Measurements from ENCODE around the gene BICDL1. TPM values are rescaled to one million over a fixed set of nuclear protein-coding genes. Genes with fewer than 3 reads are reported as not detected.
A peak's percentile ranks its signal among the peaks of the same experiment; 100 is the strongest.
"Not testable (repeated sequence)": the region's sequence is repeated elsewhere in the genome, so short reads cannot be mapped to it uniquely, and the experiment has no call there.

The BICDL1 gene
- total RNA-seq, 1 experiment from 2014 or later, result 22.2 TPM

DNA sequence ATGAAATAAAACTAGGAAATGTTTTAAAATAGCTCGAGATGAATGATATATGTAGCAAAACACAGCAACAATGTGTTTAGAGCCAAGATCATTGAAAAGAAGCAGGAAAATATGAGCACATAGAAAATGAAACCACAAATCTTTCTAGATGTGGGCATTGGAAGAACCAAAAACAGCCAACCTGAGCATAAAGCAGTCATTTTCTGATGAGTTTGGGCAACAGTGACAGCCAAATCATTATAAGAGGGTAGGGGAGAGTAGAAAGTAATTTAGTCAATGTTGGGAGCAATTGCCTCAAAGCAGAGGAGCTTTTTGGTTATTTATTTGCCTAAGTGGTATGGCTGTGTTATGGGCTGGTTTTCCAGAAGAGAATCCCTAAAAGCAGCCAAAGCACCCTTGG, 8.8 kb upstream of the BICDL1 start:
- DNase-seq (ENCODE audit: low read depth, low spot score) (no peak), ATAC-seq (no peak)
- in situ Hi-C loops (cut with HindIII; ENCODE audit: low pct_unique_long_range_greater_than_20kb, low sequenced_read_pairs), result no loop called here
- TF ChIP-seq, protein P1, sequence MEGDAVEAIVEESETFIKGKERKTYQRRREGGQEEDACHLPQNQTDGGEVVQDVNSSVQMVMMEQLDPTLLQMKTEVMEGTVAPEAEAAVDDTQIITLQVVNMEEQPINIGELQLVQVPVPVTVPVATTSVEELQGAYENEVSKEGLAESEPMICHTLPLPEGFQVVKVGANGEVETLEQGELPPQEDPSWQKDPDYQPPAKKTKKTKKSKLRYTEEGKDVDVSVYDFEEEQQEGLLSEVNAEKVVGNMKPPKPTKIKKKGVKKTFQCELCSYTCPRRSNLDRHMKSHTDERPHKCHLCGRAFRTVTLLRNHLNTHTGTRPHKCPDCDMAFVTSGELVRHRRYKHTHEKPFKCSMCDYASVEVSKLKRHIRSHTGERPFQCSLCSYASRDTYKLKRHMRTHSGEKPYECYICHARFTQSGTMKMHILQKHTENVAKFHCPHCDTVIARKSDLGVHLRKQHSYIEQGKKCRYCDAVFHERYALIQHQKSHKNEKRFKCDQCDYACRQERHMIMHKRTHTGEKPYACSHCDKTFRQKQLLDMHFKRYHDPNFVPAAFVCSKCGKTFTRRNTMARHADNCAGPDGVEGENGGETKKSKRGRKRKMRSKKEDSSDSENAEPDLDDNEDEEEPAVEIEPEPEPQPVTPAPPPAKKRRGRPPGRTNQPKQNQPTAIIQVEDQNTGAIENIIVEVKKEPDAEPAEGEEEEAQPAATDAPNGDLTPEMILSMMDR (IDR thresholded peaks at IDR 0.05), result no peak
- TF ChIP-seq SIN3A (IDR thresholded peaks at IDR 0.05; ENCODE audit: borderline replicate concordance, insufficient read depth, low read depth, low read length) (no peak), POLR2AphosphoS5 (IDR thresholded peaks at IDR 0.05; ENCODE audit: low read depth, low read length) (no peak), TCF7L2 (IDR thresholded peaks at IDR 0.05; ENCODE audit: low read depth, low read length) (no peak)
- TF ChIP-seq, protein P2, sequence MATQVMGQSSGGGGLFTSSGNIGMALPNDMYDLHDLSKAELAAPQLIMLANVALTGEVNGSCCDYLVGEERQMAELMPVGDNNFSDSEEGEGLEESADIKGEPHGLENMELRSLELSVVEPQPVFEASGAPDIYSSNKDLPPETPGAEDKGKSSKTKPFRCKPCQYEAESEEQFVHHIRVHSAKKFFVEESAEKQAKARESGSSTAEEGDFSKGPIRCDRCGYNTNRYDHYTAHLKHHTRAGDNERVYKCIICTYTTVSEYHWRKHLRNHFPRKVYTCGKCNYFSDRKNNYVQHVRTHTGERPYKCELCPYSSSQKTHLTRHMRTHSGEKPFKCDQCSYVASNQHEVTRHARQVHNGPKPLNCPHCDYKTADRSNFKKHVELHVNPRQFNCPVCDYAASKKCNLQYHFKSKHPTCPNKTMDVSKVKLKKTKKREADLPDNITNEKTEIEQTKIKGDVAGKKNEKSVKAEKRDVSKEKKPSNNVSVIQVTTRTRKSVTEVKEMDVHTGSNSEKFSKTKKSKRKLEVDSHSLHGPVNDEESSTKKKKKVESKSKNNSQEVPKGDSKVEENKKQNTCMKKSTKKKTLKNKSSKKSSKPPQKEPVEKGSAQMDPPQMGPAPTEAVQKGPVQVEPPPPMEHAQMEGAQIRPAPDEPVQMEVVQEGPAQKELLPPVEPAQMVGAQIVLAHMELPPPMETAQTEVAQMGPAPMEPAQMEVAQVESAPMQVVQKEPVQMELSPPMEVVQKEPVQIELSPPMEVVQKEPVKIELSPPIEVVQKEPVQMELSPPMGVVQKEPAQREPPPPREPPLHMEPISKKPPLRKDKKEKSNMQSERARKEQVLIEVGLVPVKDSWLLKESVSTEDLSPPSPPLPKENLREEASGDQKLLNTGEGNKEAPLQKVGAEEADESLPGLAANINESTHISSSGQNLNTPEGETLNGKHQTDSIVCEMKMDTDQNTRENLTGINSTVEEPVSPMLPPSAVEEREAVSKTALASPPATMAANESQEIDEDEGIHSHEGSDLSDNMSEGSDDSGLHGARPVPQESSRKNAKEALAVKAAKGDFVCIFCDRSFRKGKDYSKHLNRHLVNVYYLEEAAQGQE (IDR thresholded peaks at IDR 0.05; ENCODE audit: insufficient read depth in 1 of 2, low read depth in 2 of 2, low read length in 1 of 2), result no peak
- ChIA-PET CTCF (no interaction called here), POLR2A (interaction anchor here (0.6 kb wide), 1 partner anchor 221 kb away, joined by 9 read pairs; the partner anchor contains the start of gene RPLP0)
- Histone ChIP-seq H3K27me3 (ENCODE audit: control insufficient read depth, insufficient read depth, low read length) (peaks cover 17% of the 10 kb centered on the region; the same call in 1 of the 2 replicates), H3K4me1 (ENCODE audit: control insufficient read depth, insufficient read depth, low read length) (no peaks in the 10 kb centered on the region), H3K4me3 (ENCODE audit: low read depth in 2 of 2, low read length in 2 of 2) (no peak overlapping the region), H3K27ac (ENCODE audit: low read length) (no peak overlapping the region), H3K36me3 (ENCODE audit: control insufficient read depth, insufficient read depth, low read length) (no peaks in the 10 kb centered on the region), H3K9me3 (ENCODE audit: control insufficient read depth, insufficient read depth, low read depth, low read length) (no peaks in the 10 kb centered on the region)
- no TSS peak for BruUV-seq (replicated peaks)
- intact Hi-C loops (cut with micrococcal nuclease; ENCODE audit: unreplicated experiment), result no loop called here

DNA sequence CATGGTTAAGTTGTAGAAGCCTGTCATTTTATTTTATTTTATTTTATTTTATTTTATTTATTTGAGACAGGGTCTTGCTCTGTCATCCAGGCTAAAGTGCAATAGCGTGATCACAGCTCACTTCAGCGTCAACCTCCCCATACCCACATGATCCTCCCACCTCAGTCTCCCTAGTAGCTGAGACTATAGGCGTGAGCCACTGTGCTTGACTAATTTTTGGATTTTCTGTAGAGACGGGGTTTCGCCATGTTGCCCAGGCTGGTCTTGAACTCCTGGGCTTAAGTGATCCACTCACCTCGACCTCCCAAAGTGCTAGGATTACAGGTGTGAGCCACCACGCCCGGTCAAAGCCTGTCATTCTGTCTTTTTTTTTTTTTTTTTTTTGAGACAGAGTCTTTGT, 8.3 kb upstream of the BICDL1 start:
- H3K27ac ChIP-seq (ENCODE audit: low read length); ATAC-seq; BruUV-seq (replicated peaks); DNase-seq (ENCODE audit: low read depth, low spot score); H3K4me1 ChIP-seq (ENCODE audit: control insufficient read depth, insufficient read depth, low read length); POLR2A ChIA-PET; in situ Hi-C loops (cut with HindIII; ENCODE audit: low pct_unique_long_range_greater_than_20kb, low sequenced_read_pairs); H3K4me3 ChIP-seq (ENCODE audit: low read depth in 2 of 2, low read length in 2 of 2); H3K9me3 ChIP-seq (ENCODE audit: control insufficient read depth, insufficient read depth, low read depth, low read length); CTCF ChIA-PET; H3K36me3 ChIP-seq (ENCODE audit: control insufficient read depth, insufficient read depth, low read length); intact Hi-C loops (cut with micrococcal nuclease; ENCODE audit: unreplicated experiment): not testable (repeated sequence)
- H3K27me3 ChIP-seq (ENCODE audit: control insufficient read depth, insufficient read depth, low read length), result peaks cover 17% of the 10 kb centered on the region; the same call in 1 of the 2 replicates

DNA sequence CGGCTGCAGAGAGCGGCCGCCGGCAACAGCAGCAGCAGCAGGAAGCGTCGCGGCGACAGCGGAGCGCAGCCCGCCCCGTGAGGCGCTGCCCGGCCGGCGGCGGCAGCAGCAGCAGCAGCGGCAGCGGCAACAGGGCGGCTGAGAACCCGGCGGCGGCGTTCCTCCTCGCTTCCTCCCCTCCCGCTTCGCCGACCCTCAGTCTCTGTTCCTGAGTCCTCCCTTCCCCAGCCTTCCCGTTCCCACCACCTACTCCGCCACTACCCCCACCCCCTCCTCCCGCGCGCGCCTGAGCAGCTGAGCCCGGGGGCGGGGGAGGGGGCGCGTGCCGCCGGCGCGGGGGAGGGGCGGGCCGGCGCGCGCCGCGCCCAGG, 310 bp downstream of the BICDL1 start:
- TF ChIP-seq, protein P1 (IDR thresholded peaks at IDR 0.05), result no peak
- TF ChIP-seq SIN3A (IDR thresholded peaks at IDR 0.05; ENCODE audit: borderline replicate concordance, insufficient read depth, low read depth, low read length), result no peak
- no peak for TF ChIP-seq TCF7L2 (IDR thresholded peaks at IDR 0.05; ENCODE audit: low read depth, low read length)
- no peak for TF ChIP-seq POLR2AphosphoS5 (IDR thresholded peaks at IDR 0.05; ENCODE audit: low read depth, low read length)
- TF ChIP-seq, protein P2 (IDR thresholded peaks at IDR 0.05; ENCODE audit: insufficient read depth in 1 of 2, low read depth in 2 of 2, low read length in 1 of 2), result peak in 1 of 2 experiments; percentile 76; a peak in 2 of 4 replicates
- in situ Hi-C loops (cut with HindIII; ENCODE audit: low pct_unique_long_range_greater_than_20kb, low sequenced_read_pairs) (no loop called here), intact Hi-C loops (cut with micrococcal nuclease; ENCODE audit: unreplicated experiment) (loop anchor here (5.0 kb wide), 1 partner anchor 98 kb away; no protein-coding TSS in a partner anchor)
- ATAC-seq, result peak; percentile 64
- POLR2A ChIA-PET, result interaction anchor here (0.6 kb wide), 1 partner anchor 89 kb away, joined by 3 read pairs; no protein-coding TSS in a partner anchor
- Histone ChIP-seq H3K36me3 (ENCODE audit: control insufficient read depth, insufficient read depth, low read length) (no peaks in the 10 kb centered on the region), H3K4me1 (ENCODE audit: control insufficient read depth, insufficient read depth, low read length) (peaks cover 11% of the 10 kb centered on the region), H3K9me3 (ENCODE audit: control insufficient read depth, insufficient read depth, low read depth, low read length) (no peaks in the 10 kb centered on the region), H3K27ac (ENCODE audit: low read length) (no peak overlapping the region), H3K4me3 (ENCODE audit: low read depth in 2 of 2, low read length in 2 of 2) (peak overlapping the region; percentile 60 to 68), H3K27me3 (ENCODE audit: control insufficient read depth, insufficient read depth, low read length) (peaks cover 7% of the 10 kb centered on the region; the same call in 1 of the 2 replicates)
- no TSS peak for BruUV-seq (replicated peaks)
- DNase-seq (ENCODE audit: low read depth, low spot score), result no peak
- CTCF ChIA-PET, result interaction anchor here (0.5 to 1.0 kb wide), 2 partner anchors 9 to 98 kb away, joined by 3 read pairs; no protein-coding TSS in a partner anchor

Data from Panc1 (cell line).